NCI-H146 treated with DMSO at 0.1 percent for 48 hours (cell line): ENCODE measurements around the gene TOPAZ1.

ENCODE experiments used
- DNase-seq: peaks from one replicate; lab custom pipeline; 2025; ENCODE audit not compliant: unreplicated experiment; lab: John Stamatoyannopoulos, UW

TOPAZ1 gene

GRCh38 chr3:44241706-44242105 lies at the start of gene TOPAZ1:
TSS of gene TOPAZ1 (plus strand) at chr3:44241886. CDS start at chr3:44242054, 168 bp downstream.
- DNase-seq = no peak

GRCh38 chr3:44198284-44199269 lies 43.1 kb upstream of the TOPAZ1 start:
- DNase-seq = no peak

- DNase-seq = no peak
These were observed 35.4 kb upstream of the TOPAZ1 start for GRCh38 chr3:44206261-44206660.

- DNase-seq = no peak
These were observed 34.6 kb upstream of the TOPAZ1 start for GRCh38 chr3:44206862-44207652.

- DNase-seq = no peak
These were observed 33.6 kb upstream of the TOPAZ1 start for GRCh38 chr3:44208086-44208485.

GRCh38 chr3:44208568-44208967 lies 33.1 kb upstream of the TOPAZ1 start:
- DNase-seq = no peak

GRCh38 chr3:44210967-44211366 lies 30.7 kb upstream of the TOPAZ1 start:
- DNase-seq = no peak

- no peak for DNase-seq
These were observed 19.3 kb upstream of the TOPAZ1 start for GRCh38 chr3:44222337-44222736.

- no peak for DNase-seq
These were observed 18.4 kb upstream of the TOPAZ1 start for GRCh38 chr3:44223299-44223698.

GRCh38 chr3:44224131-44224530 lies 17.6 kb upstream of the TOPAZ1 start:
- DNase-seq = no peak

GRCh38 chr3:44226573-44226972 lies 15.1 kb upstream of the TOPAZ1 start:
- DNase-seq = no peak

GRCh38 chr3:44227632-44228031 lies 14.1 kb upstream of the TOPAZ1 start:
- no peak for DNase-seq

- DNase-seq = no peak
These were observed 12.8 kb upstream of the TOPAZ1 start for GRCh38 chr3:44228900-44229299.

- no peak for DNase-seq
These were observed 9.3 kb upstream of the TOPAZ1 start for GRCh38 chr3:44232407-44232806.

- DNase-seq = no peak
These were observed 6.9 kb upstream of the TOPAZ1 start for GRCh38 chr3:44234648-44235268.

- DNase-seq = peak; percentile 8
These were observed 5.8 kb upstream of the TOPAZ1 start for GRCh38 chr3:44235604-44236484.

GRCh38 chr3:44236485-44236908 lies 5.2 kb upstream of the TOPAZ1 start:
- DNase-seq = no peak

GRCh38 chr3:44237161-44237560 lies 4.5 kb upstream of the TOPAZ1 start:
- no peak for DNase-seq

- DNase-seq = no peak
These were observed 4.0 kb upstream of the TOPAZ1 start for GRCh38 chr3:44237665-44238064.

GRCh38 chr3:44238889-44239288 lies 2.8 kb upstream of the TOPAZ1 start:
- DNase-seq = no peak
